Loucy (cell line): Measurements from ENCODE around the gene GGA1.

ENCODE experiments used
- H2AFZ ChIP-seq: fragments of 200-600 bp; sonication (generic); 2 replicates; pipeline ENCODE4 v1.6.0; 2016; ENCODE audit warnings: antibody characterized with exemption, mild to moderate bottlenecking, low read length, moderate library complexity
- H3F3A ChIP-seq: fragments of 200-600 bp; 2 replicates; pipeline ENCODE4 v1.6.0; 2016; ENCODE audit warnings: antibody characterized with exemption, low read depth, mild to moderate bottlenecking
- H3K27me3 ChIP-seq: fragments of 200-600 bp; sonication (generic); 2 replicates; pipeline ENCODE4 v1.6.1; 2014; ENCODE audit warnings: low read length, mild to moderate bottlenecking; ENCODE audit not compliant: insufficient read depth, poor library complexity, severe bottlenecking
- H3K36me3 ChIP-seq: fragments of 200-600 bp; sonication (generic); 2 replicates; pipeline ENCODE4 v1.6.1; 2016; ENCODE audit warnings: low read length; ENCODE audit not compliant: insufficient read depth
- H3K4me1 ChIP-seq: fragments of 200-600 bp; sonication (generic); 2 replicates; pipeline ENCODE4 v1.5.1; 2014; ENCODE audit warnings: low read length, mild to moderate bottlenecking; ENCODE audit not compliant: insufficient read depth, poor library complexity, severe bottlenecking
- H3K4me2 ChIP-seq: fragments of 200-600 bp; sonication (generic); 2 replicates; pipeline ENCODE4 v1.6.0; 2014; ENCODE audit warnings: antibody characterized with exemption, low read length, low read depth, mild to moderate bottlenecking; ENCODE audit not compliant: poor library complexity, severe bottlenecking
- H3K4me3 ChIP-seq: fragments of 200-600 bp; sonication (generic); 2 replicates; pipeline ENCODE4 v1.5.1; 2014; ENCODE audit warnings: low read length, mild to moderate bottlenecking, mixed read lengths; ENCODE audit not compliant: poor library complexity, severe bottlenecking
- H3K79me2 ChIP-seq: fragments of 200-600 bp; sonication (generic); 2 replicates; pipeline ENCODE4 v1.6.1; 2014; ENCODE audit warnings: low read length; ENCODE audit not compliant: insufficient read depth
- H3K9ac ChIP-seq: fragments of 200-600 bp; sonication (generic); 2 replicates; pipeline ENCODE4 v1.6.0; 2014; ENCODE audit warnings: mild to moderate bottlenecking, low read depth, low read length, moderate library complexity; ENCODE audit not compliant: poor library complexity, severe bottlenecking
- H3K9me2 ChIP-seq: fragments of 200-600 bp; sonication (generic); replicated peaks from 2 replicates; pipeline ENCODE4 v1.6.1; 2016; ENCODE audit warnings: low read depth, low read length, mixed read lengths
- H3K9me3 ChIP-seq: fragments of 200-600 bp; sonication (generic); 2 replicates; pipeline ENCODE4 v1.6.1; 2014; ENCODE audit warnings: mild to moderate bottlenecking, antibody characterized with exemption, low read length, low read depth; ENCODE audit not compliant: insufficient read depth
- H4K20me1 ChIP-seq: fragments of 200-600 bp; sonication (generic); 2 replicates; pipeline ENCODE4 v1.6.0; 2014; ENCODE audit warnings: antibody characterized with exemption, low read length, mild to moderate bottlenecking; ENCODE audit not compliant: insufficient read depth, poor library complexity, severe bottlenecking
- CTCF ChIP-seq: fragments of 200-600 bp; sonication (generic); conservative IDR thresholded peaks from 2 replicates; pipeline ENCODE4 v1.5.1; 2014; ENCODE audit warnings: mild to moderate bottlenecking, antibody characterized with exemption, low read length
- EZH2phosphoT487 ChIP-seq: fragments of 200-600 bp; IDR thresholded peaks from 2 replicates; pipeline ENCODE4 v1.6.1; 2018; ENCODE audit warnings: antibody characterized with exemption, mild to moderate bottlenecking, moderate library complexity, borderline replicate concordance

The GGA1 gene

DNA sequence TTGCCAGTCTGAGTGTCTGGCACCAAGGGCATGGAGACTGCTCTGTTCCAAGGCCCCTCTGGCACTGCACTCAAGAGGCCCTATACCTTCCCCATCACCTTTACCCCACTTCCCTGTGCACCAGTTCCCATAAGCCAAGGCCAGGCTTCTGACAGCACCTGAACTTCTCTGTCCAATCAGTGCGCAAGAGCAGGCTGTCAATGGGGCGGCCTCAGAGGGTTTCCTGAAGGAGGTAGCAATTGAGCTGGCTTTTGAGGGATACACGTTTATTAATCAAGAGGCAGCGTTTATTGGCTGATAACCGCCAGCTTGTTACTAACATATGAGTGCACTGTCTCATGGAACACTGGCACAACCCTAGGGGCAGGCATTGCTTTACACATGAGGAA lies 32.9 kb downstream of the GGA1 start:
- Histone ChIP-seq H3K79me2 (peaks cover 47% of the 10 kb centered on the region), H4K20me1 (peaks cover 22% of the 10 kb centered on the region), H2AFZ (no peak overlapping the region), H3K9me2 (no peaks in the 10 kb centered on the region), H3K27me3 (no peaks in the 10 kb centered on the region), H3K4me2 (peak overlapping the region; percentile 98), H3K4me1 (peaks cover 47% of the 10 kb centered on the region), H3K9me3 (no peaks in the 10 kb centered on the region), H3K4me3 (peak overlapping the region; percentile 89), H3K36me3 (peaks cover 16% of the 10 kb centered on the region; the same call in 1 of the 2 replicates), H3F3A (peaks cover 9% of the 10 kb centered on the region), H3K9ac (peak overlapping the region; percentile 94)
- TF ChIP-seq EZH2phosphoT487 (no peak), CTCF (no peak)

DNA sequence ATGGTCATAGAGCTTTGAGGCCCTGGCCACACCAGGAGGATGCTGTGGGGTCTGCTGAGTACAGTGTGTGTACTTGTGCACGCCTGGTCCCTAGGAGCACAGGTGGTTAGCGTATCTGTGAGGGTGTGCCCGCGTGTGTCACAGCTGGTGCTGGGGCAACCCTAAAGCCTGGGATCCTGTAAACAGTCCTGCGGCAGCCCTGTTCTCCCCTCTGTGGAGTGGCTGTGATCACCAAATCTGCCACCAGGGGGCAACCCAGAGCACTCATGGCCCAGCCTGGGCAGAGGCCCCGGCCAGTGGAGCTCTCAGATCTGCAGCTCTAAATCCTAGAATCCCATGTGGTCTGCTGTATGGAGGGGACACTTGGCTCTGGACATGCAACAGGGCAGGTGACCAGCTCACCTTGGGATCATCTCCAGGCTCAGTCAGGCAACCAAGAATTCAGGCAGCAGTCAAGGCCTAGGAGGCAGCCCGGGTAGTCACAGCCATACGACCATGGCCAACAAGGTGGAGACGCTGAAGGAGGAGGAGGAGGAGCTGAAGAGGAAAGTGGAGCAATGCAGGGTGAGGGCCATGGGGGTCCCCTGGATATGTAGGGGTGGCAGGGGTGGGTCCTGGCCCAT lies 34.7 kb downstream of the GGA1 start:
- Histone ChIP-seq H3F3A (no peaks in the 10 kb centered on the region), H3K79me2 (peaks cover 47% of the 10 kb centered on the region), H3K27me3 (no peaks in the 10 kb centered on the region), H3K4me2 (peak overlapping the region; percentile 48), H4K20me1 (peaks cover 22% of the 10 kb centered on the region), H3K9me2 (no peaks in the 10 kb centered on the region), H3K9ac (peak overlapping the region; percentile 94), H2AFZ (no peak overlapping the region), H3K4me1 (peaks cover 29% of the 10 kb centered on the region), H3K36me3 (peaks cover 22% of the 10 kb centered on the region; the same call in 1 of the 2 replicates), H3K4me3 (peak overlapping the region; percentile 28), H3K9me3 (no peaks in the 10 kb centered on the region)
- TF ChIP-seq CTCF (peak; percentile 90), EZH2phosphoT487 (no peak)

GRCh38 chr22:37647317-37647716 lies 38.7 kb downstream of the GGA1 start:
- H3K36me3 ChIP-seq = peaks cover 46% of the 10 kb centered on the region; the same call in 1 of the 2 replicates

More at GRCh38 chr22:37647317-37647716, 38.7 kb downstream of the GGA1 start:
- Histone ChIP-seq H3K4me3 (no peak overlapping the region), H3K9me2 (no peaks in the 10 kb centered on the region), H3K4me1 (peaks cover 4% of the 10 kb centered on the region), H3K27me3 (no peaks in the 10 kb centered on the region), H3K4me2 (no peak overlapping the region), H4K20me1 (peaks cover 6% of the 10 kb centered on the region), H3K79me2 (peaks cover 18% of the 10 kb centered on the region; the same call in 1 of the 2 replicates), H3K9me3 (no peaks in the 10 kb centered on the region), H3K9ac (no peak overlapping the region), H3F3A (no peaks in the 10 kb centered on the region), H2AFZ (no peak overlapping the region)
- TF ChIP-seq CTCF = no peak
- TF ChIP-seq EZH2phosphoT487 = no peak
